Renal cortex interstitium (tissue), 15 donors: ENCODE results near the gene BCAS2. TPM values are rescaled to one million over a fixed set of nuclear protein-coding genes. Genes with fewer than 3 reads are reported as not detected.

Experiments used
- DNase-seq, 11 donors: peaks; one replicate each; pipeline ENCODE4 v3.0.0-alpha.2; 2013; ENCODE audit warnings: low read depth in 9 of 11, low spot score in 4 of 11; ENCODE audit errors: extremely low read depth in 1 of 11
- long read RNA-seq, 16 experiments: transcript quantifications; one replicate each; lab custom pipeline, GENCODE V29; 2026
- polyA plus RNA-seq, 3 donors: library from polyadenylated mRNA; unstranded; fragments of 120-200 nt; gene quantifications; one replicate each; pipeline ENCODE4 v1.2.1, GENCODE V29; 2013; ENCODE audit not compliant: insufficient read length in 3 of 3

The BCAS2 gene
- polyA plus RNA-seq, result 10 to 100 TPM; 52.4 to 74.3 (median 60.7) TPM
- long read RNA-seq, donor 1, transcript BCAS2-201 (7 exons, 1,299 nt), result major isoform, 14 of 15 reads
- long read RNA-seq, donor 1, partial matches to known transcripts, result 0 of 15 reads
- long read RNA-seq, donor 1, other reads (novel, unspliced or antisense), result 0 of 15 reads
- long read RNA-seq, donor 2, transcript BCAS2-201 (7 exons, 1,299 nt), result major isoform, 23 of 23 reads
- long read RNA-seq, donor 2, partial matches to known transcripts, result 0 of 23 reads
- long read RNA-seq, donor 2, other reads (novel, unspliced or antisense), result 0 of 23 reads
- long read RNA-seq, donor 3, transcript BCAS2-201 (7 exons, 1,299 nt), result major isoform, 38 of 40 reads
- long read RNA-seq, donor 3, partial matches to known transcripts, result 0 of 40 reads
- long read RNA-seq, donor 3, other reads (novel, unspliced or antisense), result 0 of 40 reads
- long read RNA-seq, donor 4, transcript BCAS2-201 (7 exons, 1,299 nt), result major isoform, 26 of 27 reads
- long read RNA-seq, donor 4, partial matches to known transcripts, result 0 of 27 reads
- long read RNA-seq, donor 4, other reads (novel, unspliced or antisense), result 0 of 27 reads
- long read RNA-seq, donor 5, result 0 reads
- long read RNA-seq, donor 6, transcript BCAS2-201 (7 exons, 1,299 nt), result major isoform, 29 of 29 reads
- long read RNA-seq, donor 6, partial matches to known transcripts, result 0 of 29 reads
- long read RNA-seq, donor 6, other reads (novel, unspliced or antisense), result 0 of 29 reads
- long read RNA-seq, donor 7, transcript BCAS2-201 (7 exons, 1,299 nt), result major isoform, 25 of 27 reads
- long read RNA-seq, donor 7, partial matches to known transcripts, result 0 of 27 reads
- long read RNA-seq, donor 7, other reads (novel, unspliced or antisense), result 0 of 27 reads
- long read RNA-seq, donor 8, transcript BCAS2-201 (7 exons, 1,299 nt), result major isoform, 35 of 37 reads
- long read RNA-seq, donor 8, partial matches to known transcripts, result 0 of 37 reads
- long read RNA-seq, donor 8, other reads (novel, unspliced or antisense), result 0 of 37 reads
- long read RNA-seq, donor 9, transcript BCAS2-201 (7 exons, 1,299 nt), result major isoform, 32 of 32 reads
- long read RNA-seq, donor 9, partial matches to known transcripts, result 0 of 32 reads
- long read RNA-seq, donor 9, other reads (novel, unspliced or antisense), result 0 of 32 reads
- long read RNA-seq, donor 10, transcript BCAS2-201 (7 exons, 1,299 nt), result major isoform, 16 of 16 reads
- long read RNA-seq, donor 10, partial matches to known transcripts, result 0 of 16 reads
- long read RNA-seq, donor 10, other reads (novel, unspliced or antisense), result 0 of 16 reads
- long read RNA-seq, donor 11, transcript BCAS2-201 (7 exons, 1,299 nt), result major isoform, 11 of 13 reads
- long read RNA-seq, donor 11, partial matches to known transcripts, result 0 of 13 reads
- long read RNA-seq, donor 11, other reads (novel, unspliced or antisense), result 0 of 13 reads
- long read RNA-seq, donor 12, transcript BCAS2-201 (7 exons, 1,299 nt), result major isoform, 7 of 7 reads
- long read RNA-seq, donor 12, partial matches to known transcripts, result 0 of 7 reads
- long read RNA-seq, donor 12, other reads (novel, unspliced or antisense), result 0 of 7 reads
- long read RNA-seq, donor 13, transcript BCAS2-201 (7 exons, 1,299 nt), result major isoform, 43 of 48 reads
- long read RNA-seq, donor 13, partial matches to known transcripts, result 5 of 48 reads
- long read RNA-seq, donor 13, other reads (novel, unspliced or antisense), result 0 of 48 reads
- long read RNA-seq, donor 14, transcript BCAS2-201 (7 exons, 1,299 nt), result major isoform, 17 of 19 reads
- long read RNA-seq, donor 14, partial matches to known transcripts, result 0 of 19 reads
- long read RNA-seq, donor 14, other reads (novel, unspliced or antisense), result 0 of 19 reads
- long read RNA-seq, donor 15, transcript BCAS2-201 (7 exons, 1,299 nt), result major isoform, 11 of 11 reads
- long read RNA-seq, donor 15, partial matches to known transcripts, result 0 of 11 reads
- long read RNA-seq, donor 15, other reads (novel, unspliced or antisense), result 0 of 11 reads
- long read RNA-seq, donor 16, transcript BCAS2-201 (7 exons, 1,299 nt), result major isoform, 48 of 54 reads
- long read RNA-seq, donor 16, partial matches to known transcripts, result 5 of 54 reads
- long read RNA-seq, donor 16, other reads (novel, unspliced or antisense), result 0 of 54 reads

DNA sequence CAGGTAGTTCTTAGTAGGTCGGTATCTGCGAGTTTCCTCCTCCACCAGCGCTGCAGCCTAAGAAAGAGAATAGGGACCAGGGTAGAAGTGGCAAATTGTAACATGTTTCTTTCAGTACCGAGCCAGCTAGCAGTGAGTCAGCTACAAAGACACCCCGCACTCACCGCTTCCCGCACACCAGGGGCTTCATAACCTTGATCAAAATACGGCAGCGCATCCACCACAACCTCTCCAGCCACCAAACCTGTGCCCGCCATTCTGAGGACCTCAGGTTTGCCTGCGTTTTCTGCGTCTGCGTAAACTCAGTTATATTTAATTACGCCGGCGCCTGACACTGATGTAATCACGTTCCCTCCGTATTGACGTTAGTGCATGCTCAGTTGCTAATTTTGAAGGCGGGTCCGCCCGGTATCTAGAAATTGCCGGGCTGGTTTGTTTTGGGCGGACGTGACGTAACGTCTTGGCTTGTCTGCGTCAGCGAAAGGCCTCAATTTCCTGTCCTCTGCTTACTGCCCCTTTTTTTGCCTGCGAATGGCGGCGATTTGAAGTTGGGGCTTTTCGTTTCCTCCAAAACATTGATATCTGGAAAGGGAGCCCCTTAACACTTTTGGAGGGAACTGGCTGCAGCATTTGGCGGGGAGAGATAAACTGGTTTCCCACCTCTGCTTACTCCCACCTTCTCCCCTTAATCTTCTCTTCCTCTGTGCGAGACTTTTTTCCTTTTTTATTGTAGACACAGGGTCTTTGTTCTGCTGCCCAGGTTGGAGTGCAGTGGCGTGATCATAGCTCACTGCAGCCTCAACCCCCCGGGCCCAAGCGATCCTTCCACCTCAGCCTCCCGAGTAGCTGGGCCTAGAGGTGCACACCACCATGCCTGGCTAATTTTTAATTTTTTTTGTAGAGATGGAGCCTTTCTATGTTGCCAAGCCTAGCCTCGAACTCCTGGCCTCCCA is at the start of gene BCAS2:
Gene BCAS2 (minus strand): TSS at position 281 of the 953 bp plus-strand sequence. CDS start 24 bp downstream, at position 257.
- DNase-seq, result peak; percentile 96 to 99 (median 98)

DNA sequence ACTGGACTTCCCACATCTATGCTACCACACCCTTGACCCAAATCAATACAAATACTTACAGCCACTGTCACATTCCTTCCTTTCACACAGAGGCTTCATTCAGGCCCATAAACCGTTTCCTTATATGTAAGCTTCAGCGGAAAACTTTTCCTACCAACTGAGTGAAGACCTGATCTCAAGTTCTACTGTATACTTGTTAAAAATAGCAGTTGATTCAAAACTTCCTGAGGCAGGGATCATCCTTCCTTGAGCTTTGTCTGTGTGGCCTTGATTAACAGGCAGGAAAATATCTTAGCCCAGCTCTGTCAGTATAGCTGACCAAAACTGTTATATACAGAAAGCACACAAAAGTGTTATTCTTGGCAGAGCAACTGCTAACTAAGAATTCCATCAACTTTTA is 45.7 kb upstream of the BCAS2 start:
- peak in 1 of 11 donors; percentile 3 for DNase-seq

DNA sequence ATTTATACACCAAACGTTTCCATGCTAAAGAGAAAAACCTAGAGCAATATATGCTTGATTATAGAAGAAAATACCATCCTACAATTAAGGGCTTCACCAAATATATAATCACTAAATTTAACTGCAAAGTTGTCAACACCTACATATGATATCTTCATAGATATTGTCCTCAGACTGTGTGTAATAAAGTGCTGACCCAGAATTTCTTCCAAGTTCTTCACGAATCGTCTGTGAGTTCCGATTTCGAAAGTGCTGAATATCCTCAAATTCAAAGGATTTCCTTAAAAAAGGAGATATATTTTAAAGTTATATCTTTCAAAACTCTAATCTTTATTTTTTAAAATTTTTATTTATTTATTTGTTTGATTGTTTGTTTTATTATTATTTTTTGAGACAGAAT is 41.9 kb upstream of the BCAS2 start:
- no peak for DNase-seq

DNA sequence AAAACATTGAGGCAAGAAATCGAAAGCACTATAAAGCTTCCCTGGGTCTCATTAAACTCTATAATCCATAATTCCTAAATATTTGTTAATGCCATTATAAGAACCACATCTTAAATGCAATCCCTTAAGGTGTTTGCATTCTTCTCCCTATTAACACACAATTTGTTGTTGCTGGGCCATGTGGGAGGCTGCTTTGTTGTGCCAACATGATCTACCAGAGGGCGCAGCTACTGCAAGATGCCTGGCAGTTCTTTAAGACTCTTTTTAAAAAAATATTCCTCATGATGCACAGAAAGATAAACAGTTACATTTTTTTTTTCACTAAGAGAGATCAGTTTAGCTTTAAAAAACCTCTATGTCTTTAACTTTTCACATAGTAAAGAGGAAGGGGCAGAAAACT is 39.0 kb upstream of the BCAS2 start:
- DNase-seq, result no peak

DNA sequence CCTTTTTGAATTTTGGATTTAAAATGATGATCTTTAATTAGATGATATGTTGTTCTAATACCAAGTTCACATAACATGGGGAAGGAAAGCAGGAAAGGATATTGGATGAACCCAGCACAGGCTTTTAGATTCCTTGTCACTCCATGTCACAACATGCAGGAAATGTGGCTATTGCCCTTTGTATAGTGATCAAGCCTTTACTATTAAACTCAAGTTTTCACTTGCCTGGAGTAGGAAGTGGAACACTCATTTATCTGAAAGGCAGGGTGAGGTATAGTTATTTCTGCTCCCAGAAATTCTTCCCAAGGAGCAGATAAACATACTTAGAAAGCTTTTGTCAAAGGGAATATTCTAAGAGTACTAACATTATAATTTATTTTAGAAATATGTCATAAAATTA is 37.2 kb upstream of the BCAS2 start:
- DNase-seq, result no peak

DNA sequence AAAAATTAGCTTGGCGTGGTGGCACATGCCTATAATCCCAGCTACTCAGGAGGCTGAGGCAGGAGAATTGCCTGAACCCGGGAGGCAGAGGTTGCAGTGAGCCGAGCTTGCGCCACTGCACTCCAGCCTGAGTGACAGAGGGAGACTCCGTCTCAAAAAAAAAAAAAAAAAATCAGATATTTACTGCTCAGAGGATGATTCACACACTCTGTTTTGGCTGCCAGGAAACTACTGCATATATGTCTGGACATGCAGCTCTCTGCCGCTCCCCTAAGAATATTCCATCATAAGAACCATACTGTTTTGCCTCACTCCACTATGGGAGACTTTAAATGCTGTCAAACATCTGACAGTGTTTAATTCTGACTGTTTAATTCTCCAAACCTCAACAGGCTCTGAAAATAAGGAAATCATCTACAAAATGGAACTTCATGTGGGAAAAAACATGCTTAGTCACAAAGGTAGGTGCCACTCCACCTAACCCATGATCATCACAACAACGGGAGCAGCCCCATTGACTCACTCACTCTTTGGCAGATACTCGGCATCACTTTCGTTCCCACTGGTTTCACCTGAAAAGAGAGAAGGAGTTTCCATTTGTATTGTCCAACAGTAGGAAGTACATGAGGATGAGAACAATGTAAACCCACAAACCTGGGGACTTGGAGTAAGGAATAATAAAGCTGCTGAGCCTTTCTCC is 29.3 kb upstream of the BCAS2 start:
- no peak for DNase-seq

DNA sequence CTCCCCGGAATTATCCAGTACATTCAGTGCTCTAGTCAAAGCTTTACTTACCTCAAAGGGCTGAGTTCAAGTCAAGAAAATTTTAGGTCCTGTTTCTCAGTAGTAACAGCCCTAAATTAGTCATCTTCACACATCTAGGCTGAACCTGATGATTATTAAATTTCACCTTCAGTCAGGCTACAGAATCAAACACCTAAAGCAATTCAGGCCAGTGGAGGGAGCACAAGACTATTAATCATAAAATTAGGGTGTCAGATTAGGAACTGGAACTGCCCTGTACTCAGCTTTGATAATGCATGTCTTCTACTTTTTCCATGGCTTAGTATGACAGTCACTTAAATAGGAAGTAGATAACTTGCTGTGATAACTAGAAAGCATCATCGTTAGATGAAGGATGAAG is 28.4 kb upstream of the BCAS2 start:
- DNase-seq, result no peak

DNA sequence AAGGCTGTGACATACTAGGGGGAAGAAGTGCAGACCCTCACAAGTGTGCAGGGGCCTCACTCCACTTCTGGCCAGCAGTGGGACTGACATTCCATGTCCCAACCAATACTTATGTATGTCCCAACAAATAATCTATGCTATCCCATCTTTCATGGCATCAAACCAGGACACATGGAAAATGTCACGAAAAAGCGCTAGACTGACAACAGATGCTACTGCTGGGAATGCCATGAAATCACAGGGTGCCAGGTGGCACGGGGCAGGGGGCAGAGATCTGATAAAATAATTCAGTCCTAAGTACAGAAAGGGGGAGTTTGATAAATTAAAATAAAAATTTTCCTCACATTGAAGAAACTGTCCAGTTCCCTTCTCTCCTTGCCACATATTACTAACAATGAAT is 27.6 kb upstream of the BCAS2 start:
- DNase-seq, result no peak

DNA sequence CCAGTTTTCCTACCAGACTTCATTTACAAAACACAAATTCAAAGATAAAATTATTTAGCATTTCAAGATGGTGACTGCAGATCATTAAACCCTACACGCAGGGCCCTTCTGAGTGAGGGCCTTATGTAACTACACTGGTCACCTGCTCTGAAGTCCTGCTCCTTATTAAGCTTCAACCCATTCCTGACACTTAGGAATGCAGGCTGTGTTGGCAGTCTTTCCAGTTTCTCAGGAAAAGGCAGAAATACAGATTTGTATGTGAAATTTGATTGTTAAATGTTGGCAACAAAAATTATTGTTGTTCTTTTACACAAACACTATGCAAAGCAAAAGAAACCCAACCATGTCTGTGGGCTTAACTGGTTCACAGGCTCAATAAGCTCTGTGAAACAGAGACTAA is 25.8 kb upstream of the BCAS2 start:
- DNase-seq, result no peak

DNA sequence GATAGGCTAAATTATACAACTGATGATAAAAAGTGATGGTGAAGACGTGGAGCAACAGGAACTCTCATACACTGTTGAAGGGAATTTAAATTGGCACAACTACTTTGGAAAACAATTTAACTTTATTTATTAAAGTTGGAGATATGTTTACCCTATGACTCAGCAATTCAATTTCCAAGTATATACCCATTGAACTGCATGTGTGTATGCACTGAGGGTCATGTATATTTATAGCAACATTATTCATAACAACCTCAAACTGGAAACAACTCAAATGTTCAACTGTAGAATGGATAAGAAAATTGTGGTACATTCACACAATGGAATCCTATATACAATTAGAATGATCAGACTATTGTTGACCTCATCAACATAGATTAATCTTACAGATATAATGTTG is 16.5 kb upstream of the BCAS2 start:
- DNase-seq, result no peak

DNA sequence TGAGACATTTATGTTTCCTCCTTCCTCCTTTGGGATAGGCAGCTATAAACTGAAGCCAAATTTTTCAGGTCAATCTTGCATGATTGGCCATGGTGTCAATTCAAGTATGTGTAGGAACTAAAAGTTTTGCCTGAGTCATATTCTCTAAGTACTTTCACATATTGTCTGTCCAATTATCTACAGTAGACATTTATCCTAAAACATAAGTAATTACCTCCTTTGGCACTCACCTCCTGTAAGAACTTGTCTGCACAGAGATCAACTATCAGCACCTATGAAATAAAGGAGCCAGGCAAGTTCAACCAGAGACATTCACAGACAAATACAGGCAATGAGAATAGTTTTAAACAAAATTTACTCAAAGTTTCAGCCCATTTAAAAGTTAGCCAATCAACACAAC is 14.2 kb upstream of the BCAS2 start:
- no peak for DNase-seq

DNA sequence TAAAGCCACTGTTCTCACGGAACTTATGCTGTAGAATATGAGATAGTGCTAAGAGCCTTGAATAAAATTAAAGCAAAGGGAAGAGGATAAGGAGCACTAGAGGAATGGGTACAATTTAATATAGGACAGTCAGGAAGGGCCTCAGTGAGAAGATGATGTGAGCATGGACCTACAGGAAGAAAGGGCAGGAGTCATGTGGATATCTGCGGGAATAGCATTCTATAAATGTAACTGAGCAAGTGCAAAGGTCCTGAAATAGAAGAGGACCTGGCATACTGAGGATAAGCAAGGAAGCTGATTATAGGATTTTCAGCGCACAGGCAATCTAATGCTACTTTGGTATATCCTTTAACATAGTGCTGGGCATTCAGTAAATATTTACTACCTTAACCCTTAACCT is 12.6 kb upstream of the BCAS2 start:
- no peak for DNase-seq

DNA sequence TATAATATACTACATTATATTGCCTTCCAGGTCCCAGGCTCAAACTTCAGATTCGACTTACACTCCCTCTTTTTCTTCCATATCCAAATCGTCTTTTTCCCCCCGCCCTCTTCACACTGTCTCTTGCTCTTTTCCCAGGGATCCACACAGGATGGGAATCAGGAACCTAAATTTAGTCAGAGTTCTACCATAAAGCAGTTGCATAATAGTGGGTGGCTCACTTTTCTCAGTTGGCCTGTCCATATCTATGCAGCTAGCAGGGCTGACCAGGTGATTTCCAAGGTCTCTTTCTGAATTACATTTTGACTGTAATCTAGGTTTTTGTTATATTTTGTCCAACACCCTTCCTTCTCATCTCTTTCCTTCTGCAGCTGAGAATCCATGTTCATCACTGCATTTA is 7.7 kb upstream of the BCAS2 start:
- DNase-seq, result no peak

DNA sequence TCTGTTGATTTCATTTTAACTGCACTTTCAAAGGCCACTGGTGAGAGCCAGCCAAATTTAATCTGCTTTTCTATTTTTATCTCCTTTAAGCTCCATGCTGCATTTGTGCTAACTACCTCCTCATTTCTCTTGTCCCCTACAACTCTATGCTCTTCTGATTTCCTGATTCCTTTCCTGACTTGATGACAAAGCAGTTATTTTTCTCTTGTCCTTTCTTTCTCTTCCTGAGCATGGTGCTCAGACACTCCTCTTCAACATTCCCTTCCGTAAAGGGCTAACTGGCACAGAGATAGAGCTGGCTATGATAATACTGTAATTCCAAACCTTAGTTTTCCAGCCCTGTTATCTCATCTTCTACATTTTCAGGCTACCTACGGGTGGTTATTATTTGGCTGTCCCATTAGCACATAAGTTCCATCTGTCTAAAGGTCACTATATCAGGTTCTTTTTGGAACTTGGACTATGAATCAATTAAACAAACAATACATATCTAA is 6.8 kb upstream of the BCAS2 start:
- no peak for DNase-seq

DNA sequence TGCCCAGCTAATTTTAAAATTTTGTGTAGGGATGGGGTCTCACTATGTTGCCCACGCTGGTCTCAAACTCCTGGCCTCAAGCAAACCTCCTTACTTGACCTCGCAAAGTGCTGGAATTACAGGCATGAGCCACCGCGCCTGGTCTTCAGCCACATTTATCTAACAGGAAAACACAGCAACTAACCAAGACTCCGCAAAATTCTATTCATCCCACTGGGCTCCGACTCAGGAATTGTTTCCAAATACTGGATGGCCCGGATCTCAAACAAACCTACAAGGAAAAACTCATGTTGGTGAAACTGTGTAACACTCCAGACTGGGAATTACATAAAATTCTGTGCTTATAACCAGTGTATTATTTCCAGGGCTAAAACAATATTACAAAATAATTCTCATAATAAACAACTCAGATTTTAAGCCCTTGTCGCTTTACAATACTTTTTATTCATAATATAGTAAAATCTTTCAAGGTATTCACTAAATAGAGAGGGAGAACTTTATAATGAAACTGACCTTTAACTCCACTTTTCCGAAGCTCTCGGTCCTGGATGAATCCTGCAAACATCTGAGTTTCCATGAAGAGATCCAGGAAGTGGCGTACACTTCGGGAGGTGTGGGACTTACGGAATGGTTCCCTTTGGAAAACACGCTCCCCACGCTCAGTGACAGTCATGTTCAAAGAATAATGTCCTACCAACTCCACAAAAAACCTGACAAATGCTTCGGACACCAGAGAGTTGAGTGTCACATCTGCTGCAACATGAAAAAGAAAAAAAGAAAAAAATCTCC is 6.0 kb upstream of the BCAS2 start:
- DNase-seq, result no peak
